ENCODE data around the gene GRIN1.

The GRIN1 gene

GRCh38 chr9:137216188-137216965, 77.4 kb downstream of the GRIN1 start (continued):
- TF ChIP-seq, protein P1, sequence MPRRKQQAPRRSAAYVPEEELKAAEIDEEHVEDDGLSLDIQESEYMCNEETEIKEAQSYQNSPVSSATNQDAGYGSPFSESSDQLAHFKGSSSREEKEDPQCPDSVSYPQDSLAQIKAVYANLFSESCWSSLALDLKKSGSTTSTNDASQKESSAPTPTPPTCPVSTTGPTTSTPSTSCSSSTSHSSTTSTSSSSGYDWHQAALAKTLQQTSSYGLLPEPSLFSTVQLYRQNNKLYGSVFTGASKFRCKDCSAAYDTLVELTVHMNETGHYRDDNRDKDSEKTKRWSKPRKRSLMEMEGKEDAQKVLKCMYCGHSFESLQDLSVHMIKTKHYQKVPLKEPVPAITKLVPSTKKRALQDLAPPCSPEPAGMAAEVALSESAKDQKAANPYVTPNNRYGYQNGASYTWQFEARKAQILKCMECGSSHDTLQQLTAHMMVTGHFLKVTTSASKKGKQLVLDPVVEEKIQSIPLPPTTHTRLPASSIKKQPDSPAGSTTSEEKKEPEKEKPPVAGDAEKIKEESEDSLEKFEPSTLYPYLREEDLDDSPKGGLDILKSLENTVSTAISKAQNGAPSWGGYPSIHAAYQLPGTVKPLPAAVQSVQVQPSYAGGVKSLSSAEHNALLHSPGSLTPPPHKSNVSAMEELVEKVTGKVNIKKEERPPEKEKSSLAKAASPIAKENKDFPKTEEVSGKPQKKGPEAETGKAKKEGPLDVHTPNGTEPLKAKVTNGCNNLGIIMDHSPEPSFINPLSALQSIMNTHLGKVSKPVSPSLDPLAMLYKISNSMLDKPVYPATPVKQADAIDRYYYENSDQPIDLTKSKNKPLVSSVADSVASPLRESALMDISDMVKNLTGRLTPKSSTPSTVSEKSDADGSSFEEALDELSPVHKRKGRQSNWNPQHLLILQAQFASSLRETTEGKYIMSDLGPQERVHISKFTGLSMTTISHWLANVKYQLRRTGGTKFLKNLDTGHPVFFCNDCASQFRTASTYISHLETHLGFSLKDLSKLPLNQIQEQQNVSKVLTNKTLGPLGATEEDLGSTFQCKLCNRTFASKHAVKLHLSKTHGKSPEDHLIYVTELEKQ (tag by site-specific recombination; IDR thresholded peaks at IDR 0.05; ENCODE audit: borderline replicate concordance) = no peak
- TF ChIP-seq ZNF37A (tag by site-specific recombination; IDR thresholded peaks at IDR 0.05) = no peak
- no peak for TF ChIP-seq ZIC2 (tag by site-specific recombination; IDR thresholded peaks at IDR 0.05)
- no peak for TF ChIP-seq RBAK (tag by site-specific recombination; IDR thresholded peaks at IDR 0.05)

GRCh38 chr9:137217276-137218211, 78.6 kb downstream of the GRIN1 start:
- Histone ChIP-seq H3K4me3 (ENCODE audit: low read depth, low read length) (no peak overlapping the region), H3K27ac (ENCODE audit: extremely low read depth, low read depth, low read length) (no peak overlapping the region), H3K4me1 (ENCODE audit: control insufficient read depth, insufficient read depth, low read length) (no peaks in the 10 kb centered on the region; the same call in 1 of the 2 replicates), H3K36me3 (ENCODE audit: control insufficient read depth in 2 of 2, insufficient read depth in 1 of 2, low read length in 2 of 2) (peaks cover 0 to 70% of the 10 kb centered on the region in 2 experiments; a peak in 1 of 3 replicates), H3K9me3 (ENCODE audit: control insufficient read depth, insufficient read depth, low read depth, low read length) (no peaks in the 10 kb centered on the region)
- ChIA-PET POLR2A (interaction anchor here (0.6 to 17.2 kb wide), 9 partner anchors 9 to 186 kb away, joined by 3 to 304 read pairs (median 8); partner anchors contain the start of genes FUT7, NDOR1, TMEM203 and TPRN), CTCF (interaction anchor here (1.0 to 1.1 kb wide), 4 partner anchors 17 to 188 kb away, joined by 3 to 4 read pairs (median 3); no protein-coding TSS in a partner anchor)
- peak; percentile 89 for TF ChIP-seq ZBTB17 (tag by site-specific recombination; IDR thresholded peaks at IDR 0.05)
- no peak for TF ChIP-seq ZNF19 (tag by site-specific recombination; IDR thresholded peaks at IDR 0.05; ENCODE audit: low read depth)
- no peak for TF ChIP-seq INSM2 (tag by site-specific recombination; IDR thresholded peaks at IDR 0.05)
- TF ChIP-seq ZSCAN18 (tag by site-specific recombination; IDR thresholded peaks at IDR 0.05) = no peak
- peak; percentile 79 for TF ChIP-seq SP2 (tag by site-specific recombination; IDR thresholded peaks at IDR 0.05)
- TF ChIP-seq, protein P2, sequence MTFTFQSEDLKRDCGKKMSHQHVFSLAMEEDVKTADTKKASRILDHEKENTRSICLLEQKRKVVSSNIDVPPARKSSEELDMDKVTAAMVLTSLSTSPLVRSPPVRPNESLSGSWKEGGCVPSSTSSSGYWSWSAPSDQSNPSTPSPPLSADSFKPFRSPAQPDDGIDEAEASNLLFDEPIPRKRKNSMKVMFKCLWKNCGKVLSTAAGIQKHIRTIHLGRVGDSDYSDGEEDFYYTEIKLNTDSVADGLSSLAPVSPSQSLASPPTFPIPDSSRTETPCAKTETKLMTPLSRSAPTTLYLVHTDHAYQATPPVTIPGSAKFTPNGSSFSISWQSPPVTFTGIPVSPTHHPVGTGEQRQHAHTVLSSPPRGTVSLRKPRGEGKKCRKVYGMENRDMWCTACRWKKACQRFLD (tag by site-specific recombination; IDR thresholded peaks at IDR 0.05) = no peak
- TF ChIP-seq ZNF398 (tag by site-specific recombination; IDR thresholded peaks at IDR 0.05) = no peak
- peak; percentile 89 for TF ChIP-seq KLF1 (tag by site-specific recombination; IDR thresholded peaks at IDR 0.05)
- TF ChIP-seq ZNF449 (tag by site-specific recombination; IDR thresholded peaks at IDR 0.05) = 0 out of 2 replicates have a peak, but pooled peaks have one; percentile 34
- TF ChIP-seq ZNF18 (tag by site-specific recombination; IDR thresholded peaks at IDR 0.05) = peak; percentile 94
- peak; percentile 25; the same call in 1 of the 2 replicates for TF ChIP-seq ZNF341 (tag by site-specific recombination; IDR thresholded peaks at IDR 0.05; ENCODE audit: low read depth)

Measured in HEK293 (cell line).